Measurements from ENCODE around the gene OR6S1. TPM values are rescaled to one million over a fixed set of nuclear protein-coding genes. Genes with fewer than 3 reads are reported as not detected.

The OR6S1 gene
- total and polyA plus RNA-seq, 2 donors (not counting 3 experiments of a cell fraction or from before 2014, with no cell fraction given): not detected

Small RNA genes within 50 kb of the gene (small RNA-seq; reads per million reads assigned to genes)
- gene RF00019 (ENCODE audit: insufficient read depth, insufficient read length, low read depth, low replicate concordance): not detected

Other genes with a start within 250 kb of the OR6S1 start
- gene TEP1, start 228.2 kb downstream of the OR6S1 start, total RNA-seq: 40.3 and 44.6 TPM in 2 replicates
- 18.1 and 19.6 TPM in 2 replicates for gene TEP1, start 228.2 kb downstream of the OR6S1 start, polyA plus RNA-seq
- 0.07 TPM in 1 of 2 replicates, not detected in the other for gene KLHL33, start 205.5 kb downstream of the OR6S1 start, total RNA-seq
- gene KLHL33, start 205.5 kb downstream of the OR6S1 start, polyA plus RNA-seq: not detected in 2 replicates
- 39.1 and 41.8 TPM in 2 replicates for gene OSGEP, start 186.9 kb downstream of the OR6S1 start, total RNA-seq
- gene OSGEP, start 186.9 kb downstream of the OR6S1 start, polyA plus RNA-seq: 84.5 and 100 TPM in 2 replicates
- gene APEX1, start 186.5 kb downstream of the OR6S1 start, total RNA-seq: 227 and 231 TPM in 2 replicates
- gene APEX1, start 186.5 kb downstream of the OR6S1 start, polyA plus RNA-seq: 304 and 387 TPM in 2 replicates
- gene PIP4P1, start 180.3 kb downstream of the OR6S1 start, total RNA-seq: 28.6 and 33.6 TPM in 2 replicates
- gene PIP4P1, start 180.3 kb downstream of the OR6S1 start, polyA plus RNA-seq: 52.5 and 58.6 TPM in 2 replicates
- gene PNP, start 172.3 kb downstream of the OR6S1 start, total RNA-seq: 189 and 271 TPM in 2 replicates
- 232 and 245 TPM in 2 replicates for gene PNP, start 172.3 kb downstream of the OR6S1 start, polyA plus RNA-seq
- gene RNASE10, start 136.2 kb downstream of the OR6S1 start, total RNA-seq: 1.2 and 1.8 TPM in 2 replicates
- 0.12 TPM in 1 of 2 replicates, not detected in the other for gene RNASE10, start 136.2 kb downstream of the OR6S1 start, polyA plus RNA-seq
- gene RNASE9, start 80.6 kb downstream of the OR6S1 start, total RNA-seq: not detected in 2 replicates
- gene RNASE9, start 80.6 kb downstream of the OR6S1 start, polyA plus RNA-seq: not detected in 2 replicates
- gene RNASE11, start 53.7 kb downstream of the OR6S1 start, total RNA-seq: not detected in 2 replicates
- not detected in 2 replicates for gene RNASE11, start 53.7 kb downstream of the OR6S1 start, polyA plus RNA-seq
- gene RNASE12, start 50.3 kb downstream of the OR6S1 start, total RNA-seq: not detected in 2 replicates
- not detected in 2 replicates for gene RNASE12, start 50.3 kb downstream of the OR6S1 start, polyA plus RNA-seq
- 6.9 and 8.7 TPM in 2 replicates for gene RNASE4, start 42.9 kb upstream of the OR6S1 start, total RNA-seq
- 27.4 and 35.1 TPM in 2 replicates for gene RNASE4, start 42.9 kb upstream of the OR6S1 start, polyA plus RNA-seq
- 5.7 and 6.2 TPM in 2 replicates for gene ANG, start 47.1 kb upstream of the OR6S1 start, total RNA-seq
- gene ANG, start 47.1 kb upstream of the OR6S1 start, polyA plus RNA-seq: 11.2 and 12.2 TPM in 2 replicates
- not detected in 2 replicates for gene EDDM3A, start 104.2 kb upstream of the OR6S1 start, total RNA-seq
- gene EDDM3A, start 104.2 kb upstream of the OR6S1 start, polyA plus RNA-seq: not detected in 2 replicates
- gene EDDM3B, start 126.7 kb upstream of the OR6S1 start, total RNA-seq: not detected in 2 replicates
- not detected in 2 replicates for gene EDDM3B, start 126.7 kb upstream of the OR6S1 start, polyA plus RNA-seq
- gene RNASE6, start 139.6 kb upstream of the OR6S1 start, total RNA-seq: 0.33 TPM in 1 of 2 replicates, not detected in the other
- 0.70 and 0.79 TPM in 2 replicates for gene RNASE6, start 139.6 kb upstream of the OR6S1 start, polyA plus RNA-seq
- gene RNASE1, start 161.2 kb upstream of the OR6S1 start, total RNA-seq: 182 and 216 TPM in 2 replicates
- 909 and 1,090 TPM in 2 replicates for gene RNASE1, start 161.2 kb upstream of the OR6S1 start, polyA plus RNA-seq
- gene RNASE3, start 249.7 kb upstream of the OR6S1 start, total RNA-seq: not detected in 2 replicates
- not detected in 2 replicates for gene RNASE3, start 249.7 kb upstream of the OR6S1 start, polyA plus RNA-seq